ENCODE results near the gene CCDC57. TPM values are rescaled to one million over a fixed set of nuclear protein-coding genes. Genes with fewer than 3 reads are reported as not detected.

The CCDC57 gene
- total RNA-seq, 4 donors from 2014 or later: 7.9 to 22.1 (median 9.8) TPM

GRCh38 chr17:82230609-82231311, 18.1 kb upstream of the CCDC57 start:
- Histone ChIP-seq H3K27ac (peak overlapping the region; percentile 80 to 94 (median 90)), H3K4me1 (peaks cover 44 to 79% (median 51%) of the 10 kb centered on the region in 3 donors), H3K9me3 (no peaks in the 10 kb centered on the region), H3K36me3 (no peaks in the 10 kb centered on the region), H3K27me3 (peaks cover 0 to 36% (median 0%) of the 10 kb centered on the region in 4 donors), H3K4me3 (peak overlapping the region; percentile 35 to 84 (median 64))
- DNase-seq: no peak
- TF ChIP-seq POLR2A (IDR thresholded peaks at IDR 0.05) (peak in 1 of 4 donors; percentile 30), CTCF (IDR thresholded peaks at IDR 0.05) (peak; percentile 35 to 61 (median 52))
- 0% methylated on average over 1 to 12 of the region's 76 CpGs for WGBS, 2 donors
- intact Hi-C loops (cut with DNase I): no loop called here

- no peak for DNase-seq
- H3K36me3 ChIP-seq: no peaks in the 10 kb centered on the region
- 33% methylated on average over 1 of the region's 28 CpGs; no CpG with 5 or more reads in 1 of the 2 donors for WGBS, 2 donors
- H3K27me3 ChIP-seq: peaks cover 0 to 36% (median 0%) of the 10 kb centered on the region in 4 donors
- intact Hi-C loops (cut with DNase I): no loop called here
- peak overlapping the region; percentile 35 to 84 (median 64) for H3K4me3 ChIP-seq
- peak overlapping the region; percentile 80 to 94 (median 90) for H3K27ac ChIP-seq
- no peaks in the 10 kb centered on the region for H3K9me3 ChIP-seq
- no peak for TF ChIP-seq CTCF (IDR thresholded peaks at IDR 0.05)
- no peak for TF ChIP-seq POLR2A (IDR thresholded peaks at IDR 0.05)
- peaks cover 36 to 71% (median 44%) of the 10 kb centered on the region in 3 donors for H3K4me1 ChIP-seq
Observed at GRCh38 chr17:82229698-82230608, 17.3 kb upstream of the CCDC57 start.

GRCh38 chr17:82228842-82229697, 16.4 kb upstream of the CCDC57 start, which contains the start of gene SLC16A3:
SLC16A3 (plus strand) TSS chr17:82229042; CDS start chr17:82236009, 6,967 bp downstream.
- TF ChIP-seq CTCF (IDR thresholded peaks at IDR 0.05) (no peak), POLR2A (IDR thresholded peaks at IDR 0.05) (peak in 3 of 4 donors; percentile 28 to 93 (median 89))
- Histone ChIP-seq H3K36me3 (no peaks in the 10 kb centered on the region), H3K4me1 (peaks cover 32 to 62% (median 42%) of the 10 kb centered on the region in 3 donors), H3K27ac (peak within 1 kb of the TSS; percentile 80 to 94 (median 90)), H3K9me3 (peaks cover 0 to 3% (median 0%) of the 10 kb centered on the region in 3 donors), H3K27me3 (peaks cover 0 to 36% (median 0%) of the 10 kb centered on the region in 4 donors), H3K4me3 (peak within 1 kb of the TSS; percentile 35 to 84 (median 64))
- DNase-seq: no peak
- intact Hi-C loops (cut with DNase I): no loop called here
- WGBS, 2 donors: no CpG with 5 or more reads among the region's 105 CpGs

- DNase-seq: no peak
- no peaks in the 10 kb centered on the region for H3K36me3 ChIP-seq
- H3K9me3 ChIP-seq: peaks cover 0 to 3% (median 0%) of the 10 kb centered on the region in 3 donors
- 5% methylated on average over 4 of the region's 63 CpGs; no CpG with 5 or more reads in 1 of the 2 donors for WGBS, 2 donors
- H3K27me3 ChIP-seq: peaks cover 0 to 36% (median 0%) of the 10 kb centered on the region in 4 donors
- intact Hi-C loops (cut with DNase I): no loop called here
- H3K27ac ChIP-seq: peak overlapping the region; percentile 80 to 94 (median 90)
- peak overlapping the region; percentile 35 to 84 (median 64) for H3K4me3 ChIP-seq
- TF ChIP-seq POLR2A (IDR thresholded peaks at IDR 0.05) (peak in 2 of 4 donors; percentile 9 to 55), CTCF (IDR thresholded peaks at IDR 0.05) (no peak)
- peaks cover 32 to 57% (median 42%) of the 10 kb centered on the region in 3 donors for H3K4me1 ChIP-seq
Observed at GRCh38 chr17:82228278-82228841, 15.7 kb upstream of the CCDC57 start.

All from esophagus squamous epithelium (tissue), 5 donors.